Fibroblast of lung (primary cell): Measurements from ENCODE around the gene MXRA8. TPM values are rescaled to one million over a fixed set of nuclear protein-coding genes. Genes with fewer than 3 reads are reported as not detected.

Source experiments
- DNase-seq, 2 donors: peaks; one replicate each; pipeline versions ENCODE4 v3.0.0 to v3.0.0-alpha.2; 2010; ENCODE audit warnings: low read depth in 2 of 2
- H2AFZ ChIP-seq: 2 replicates; pipeline ENCODE4 v1.5.1; 2012; ENCODE audit warnings: low read length, control low read depth, inconsistent platforms
- H3K27ac ChIP-seq: 2 replicates; pipeline ENCODE4 v1.5.1; 2011; ENCODE audit warnings: low read length, control low read depth; ENCODE audit not compliant: insufficient read depth
- H3K27me3 ChIP-seq: 2 replicates; pipeline ENCODE4 v1.5.1; 2011; ENCODE audit warnings: mild to moderate bottlenecking, low read length; ENCODE audit not compliant: control insufficient read depth, insufficient read depth
- H3K36me3 ChIP-seq: 2 replicates; pipeline ENCODE4 v1.5.1; 2011; ENCODE audit warnings: low read length; ENCODE audit not compliant: control insufficient read depth, insufficient read depth
- H3K4me1 ChIP-seq: 2 replicates; pipeline ENCODE4 v1.5.1; 2011; ENCODE audit warnings: low read length; ENCODE audit not compliant: control insufficient read depth, insufficient read depth; ENCODE audit errors: extremely low read depth
- H3K4me2 ChIP-seq: 2 replicates; pipeline ENCODE4 v1.5.1; 2011; ENCODE audit warnings: low read length, control low read depth; ENCODE audit not compliant: insufficient read depth; ENCODE audit errors: extremely low read depth
- H3K4me3 ChIP-seq, 4 experiments: fragments of 200-600 bp in 1 of 4; sonication (generic) in 1 of 4; replicated peaks in 1 of 4; 2 replicates each; pipeline ENCODE4 v1.5.1; 2011 to 2016; ENCODE audit warnings: low read length in 4 of 4, low read depth in 3 of 4, mild to moderate bottlenecking in 3 of 4, control low read depth in 2 of 4, inconsistent platforms in 1 of 4, mixed read lengths in 1 of 4; ENCODE audit not compliant: insufficient read depth in 1 of 4; ENCODE audit errors: control extremely low read depth in 1 of 4
- H3K79me2 ChIP-seq: 2 replicates; pipeline ENCODE4 v1.5.1; 2012; ENCODE audit warnings: mild to moderate bottlenecking, low read length, inconsistent platforms; ENCODE audit not compliant: control insufficient read depth, insufficient read depth
- H3K9ac ChIP-seq: 2 replicates; pipeline ENCODE4 v1.5.1; 2011; ENCODE audit warnings: mild to moderate bottlenecking, low read length, control low read depth; ENCODE audit not compliant: insufficient read depth
- H3K9me3 ChIP-seq: 2 replicates; pipeline ENCODE4 v1.5.1; 2012; ENCODE audit warnings: low read depth, low read length; ENCODE audit not compliant: control insufficient read depth, insufficient read depth
- H4K20me1 ChIP-seq: 2 replicates; pipeline ENCODE4 v1.5.1; 2011; ENCODE audit warnings: low read length; ENCODE audit not compliant: control insufficient read depth, insufficient read depth; ENCODE audit errors: extremely low read depth
- EZH2 ChIP-seq: IDR thresholded peaks from 2 replicates; pipeline ENCODE4 v1.5.1; 2012; ENCODE audit warnings: low read length, control low read depth, mild to moderate bottlenecking; ENCODE audit errors: missing control alignments
- polyA plus RNA-seq, 2 donors: library from polyadenylated mRNA; depleted of rRNA in 1 of 2; stranded (reverse) in 1 of 2; unstranded in 1 of 2; fragments of >200 nt; gene quantifications; 2 replicates each; pipeline ENCODE4 v1.2.1, GENCODE V29; 2011 to 2012; ENCODE audit warnings: missing spikeins in 1 of 2
- total RNA-seq: library from RNA; depleted of rRNA; stranded (reverse); fragments of >200 nt; gene quantifications from 2 replicates; pipeline ENCODE4 v1.2.1, GENCODE V29; 2014
- TF ChIP-seq, protein P1 (sequence below), 2 donors: IDR thresholded peaks in 1 of 2; conservative IDR thresholded peaks in 1 of 2; 1 replicate in 1 of 2; 2 replicates in 1 of 2; pipeline ENCODE4 v1.5.1; 2011 to 2012; ENCODE audit warnings: low read length in 2 of 2, control low read depth in 1 of 2, inconsistent platforms in 1 of 2, low read depth in 1 of 2, mild to moderate bottlenecking in 1 of 2

MXRA8 gene
- total and polyA plus RNA-seq, 2 donors (not counting 1 experiment from before 2014, with no cell fraction given): 205 to 397 TPM

GRCh38 chr1:1327291-1327690 is 31.1 kb downstream of the MXRA8 start:
- Histone ChIP-seq H3K79me2 (peaks cover 29% of the 10 kb centered on the region), H2AFZ (no peak overlapping the region), H3K27me3 (no peaks in the 10 kb centered on the region), H3K4me1 (peaks cover 13% of the 10 kb centered on the region), H3K4me3 (no peak overlapping the region), H3K9ac (no peak overlapping the region), H3K9me3 (no peaks in the 10 kb centered on the region), H3K27ac (no peak overlapping the region), H3K4me2 (no peak overlapping the region), H4K20me1 (no peaks in the 10 kb centered on the region), H3K36me3 (peaks cover 8% of the 10 kb centered on the region)
- TF ChIP-seq, protein P1, sequence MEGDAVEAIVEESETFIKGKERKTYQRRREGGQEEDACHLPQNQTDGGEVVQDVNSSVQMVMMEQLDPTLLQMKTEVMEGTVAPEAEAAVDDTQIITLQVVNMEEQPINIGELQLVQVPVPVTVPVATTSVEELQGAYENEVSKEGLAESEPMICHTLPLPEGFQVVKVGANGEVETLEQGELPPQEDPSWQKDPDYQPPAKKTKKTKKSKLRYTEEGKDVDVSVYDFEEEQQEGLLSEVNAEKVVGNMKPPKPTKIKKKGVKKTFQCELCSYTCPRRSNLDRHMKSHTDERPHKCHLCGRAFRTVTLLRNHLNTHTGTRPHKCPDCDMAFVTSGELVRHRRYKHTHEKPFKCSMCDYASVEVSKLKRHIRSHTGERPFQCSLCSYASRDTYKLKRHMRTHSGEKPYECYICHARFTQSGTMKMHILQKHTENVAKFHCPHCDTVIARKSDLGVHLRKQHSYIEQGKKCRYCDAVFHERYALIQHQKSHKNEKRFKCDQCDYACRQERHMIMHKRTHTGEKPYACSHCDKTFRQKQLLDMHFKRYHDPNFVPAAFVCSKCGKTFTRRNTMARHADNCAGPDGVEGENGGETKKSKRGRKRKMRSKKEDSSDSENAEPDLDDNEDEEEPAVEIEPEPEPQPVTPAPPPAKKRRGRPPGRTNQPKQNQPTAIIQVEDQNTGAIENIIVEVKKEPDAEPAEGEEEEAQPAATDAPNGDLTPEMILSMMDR (conservative IDR thresholded peaks at IDR 0.05 in 1 of 2, IDR thresholded peaks at IDR 0.05 in 1 of 2; ENCODE audit: low read depth in 1 of 2, low read length in 2 of 2): no peak
- TF ChIP-seq EZH2: no peak
- DNase-seq: no peak

DNA sequence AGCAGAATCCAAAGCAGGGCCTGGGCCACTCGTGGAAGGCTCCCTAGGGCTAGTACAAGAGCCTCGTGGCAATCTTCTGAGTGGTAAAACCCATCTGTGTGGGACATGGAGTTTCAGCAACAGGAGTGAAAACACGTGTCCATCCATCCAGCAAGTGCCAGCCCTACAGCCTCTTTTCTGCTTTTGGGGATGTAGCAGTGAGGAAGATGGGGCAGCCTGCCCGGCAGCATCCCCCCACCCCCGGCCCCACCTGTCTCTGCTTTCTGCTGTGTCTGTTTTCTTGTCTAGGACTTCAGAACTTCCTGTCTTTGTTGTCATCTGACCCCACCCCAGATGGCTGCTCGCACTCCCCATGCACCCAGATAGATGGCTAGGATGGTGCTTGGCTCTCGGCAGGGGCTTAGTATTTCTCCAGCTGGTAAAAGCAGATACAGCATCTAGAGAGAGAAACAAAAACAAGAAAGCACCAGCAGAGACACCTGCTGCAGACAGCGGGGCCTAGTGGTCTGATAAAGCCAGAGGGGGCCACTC is 32.2 kb downstream of the MXRA8 start:
- no peaks in the 10 kb centered on the region for H4K20me1 ChIP-seq
- peaks cover 41% of the 10 kb centered on the region for H3K79me2 ChIP-seq
- peak overlapping the region; percentile 25 for H3K4me2 ChIP-seq
- H3K4me3 ChIP-seq: peak overlapping the region in 1 of 4 experiments; percentile 84
- DNase-seq: no peak
- TF ChIP-seq, protein P1 (conservative IDR thresholded peaks at IDR 0.05 in 1 of 2, IDR thresholded peaks at IDR 0.05 in 1 of 2; ENCODE audit: low read depth in 1 of 2, low read length in 2 of 2): no peak
- no peak for TF ChIP-seq EZH2
- H3K27me3 ChIP-seq: no peaks in the 10 kb centered on the region
- peaks cover 10% of the 10 kb centered on the region for H3K36me3 ChIP-seq
- no peak overlapping the region for H3K9ac ChIP-seq
- H2AFZ ChIP-seq: no peak overlapping the region
- H3K27ac ChIP-seq: no peak overlapping the region
- H3K4me1 ChIP-seq: peaks cover 14% of the 10 kb centered on the region
- no peaks in the 10 kb centered on the region for H3K9me3 ChIP-seq

DNA sequence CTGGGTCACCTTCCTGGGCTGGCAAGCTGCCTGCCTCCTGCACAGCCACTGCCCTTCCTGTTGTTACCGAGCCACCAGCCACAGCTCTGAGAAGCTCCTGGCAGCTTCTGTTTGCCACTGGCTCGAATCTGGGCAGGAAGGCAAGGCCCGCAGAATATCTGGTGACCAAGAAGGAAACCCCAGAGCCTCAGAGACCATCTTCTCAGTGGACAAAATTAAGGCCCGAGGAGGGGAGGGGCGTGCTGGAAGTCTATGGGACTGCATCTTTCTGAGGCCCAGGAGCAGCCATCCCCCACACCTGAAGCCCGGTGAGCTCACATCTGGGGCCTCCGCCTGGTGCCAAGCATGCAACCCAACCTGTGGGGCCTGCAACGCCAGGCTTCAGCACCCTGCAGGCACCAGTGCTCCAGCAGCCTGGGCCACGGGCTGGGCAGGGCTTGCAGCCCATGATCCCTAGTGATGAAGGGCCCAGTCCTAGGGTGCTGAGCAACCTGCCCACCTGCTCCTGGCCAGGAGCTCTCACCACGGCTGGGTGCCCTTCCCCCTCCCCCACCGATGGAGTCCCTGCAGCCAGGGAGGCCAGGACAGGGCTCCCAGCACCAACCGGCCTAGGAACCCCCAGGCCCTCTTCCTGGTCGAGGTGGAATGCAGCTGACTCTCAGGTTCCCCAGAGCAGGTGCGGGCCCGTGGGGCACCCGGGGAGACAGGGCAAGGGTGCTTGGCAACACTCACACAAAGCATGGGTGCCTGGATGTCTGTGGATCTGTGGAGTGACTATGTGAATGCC is 32.9 kb downstream of the MXRA8 start:
- no peak for TF ChIP-seq EZH2
- TF ChIP-seq, protein P1 (conservative IDR thresholded peaks at IDR 0.05 in 1 of 2, IDR thresholded peaks at IDR 0.05 in 1 of 2; ENCODE audit: low read depth in 1 of 2, low read length in 2 of 2): no peak
- peaks cover 47% of the 10 kb centered on the region for H3K79me2 ChIP-seq
- H3K4me2 ChIP-seq: peak overlapping the region; percentile 92
- no peaks in the 10 kb centered on the region for H3K27me3 ChIP-seq
- H3K4me1 ChIP-seq: peaks cover 19% of the 10 kb centered on the region
- no peak for DNase-seq
- no peak overlapping the region for H2AFZ ChIP-seq
- no peaks in the 10 kb centered on the region for H3K9me3 ChIP-seq
- H3K36me3 ChIP-seq: peaks cover 10% of the 10 kb centered on the region
- H3K9ac ChIP-seq: peak overlapping the region; percentile 78
- peak overlapping the region; percentile 68 to 86 (median 80) for H3K4me3 ChIP-seq
- peak overlapping the region; percentile 70 for H3K27ac ChIP-seq
- H4K20me1 ChIP-seq: no peaks in the 10 kb centered on the region
